NOMO-1 treated with dmso at 0.1 percent for 144 hours (cell line): ENCODE measurements around the gene PCSK6.

Source experiments
- DNase-seq: peaks from one replicate; lab custom pipeline; 2025; ENCODE audit not compliant: unreplicated experiment; lab: John Stamatoyannopoulos, UW

PCSK6 gene

GRCh38 chr15:101332061-101332467 lies 157.4 kb downstream of the PCSK6 start:
- DNase-seq, result no peak

GRCh38 chr15:101329867-101330380 lies 159.6 kb downstream of the PCSK6 start:
- DNase-seq, result no peak

GRCh38 chr15:101329309-101329863 lies 160.1 kb downstream of the PCSK6 start:
- no peak for DNase-seq

- DNase-seq, result no peak
Observed at GRCh38 chr15:101328001-101328400, 161.5 kb downstream of the PCSK6 start.

GRCh38 chr15:101327147-101327740 lies 162.3 kb downstream of the PCSK6 start:
- DNase-seq, result no peak

- no peak for DNase-seq
Observed at GRCh38 chr15:101326462-101327146, 162.9 kb downstream of the PCSK6 start.

GRCh38 chr15:101326026-101326315 lies 163.5 kb downstream of the PCSK6 start:
- no peak for DNase-seq

GRCh38 chr15:101325263-101326025 lies 164.1 kb downstream of the PCSK6 start:
- DNase-seq, result no peak

GRCh38 chr15:101324524-101325177 lies 164.9 kb downstream of the PCSK6 start:
- DNase-seq, result no peak

GRCh38 chr15:101323793-101324523 lies 165.5 kb downstream of the PCSK6 start:
- no peak for DNase-seq

- DNase-seq, result no peak
Observed at GRCh38 chr15:101322854-101323477, 166.5 kb downstream of the PCSK6 start.

GRCh38 chr15:101322016-101322695 lies 167.4 kb downstream of the PCSK6 start:
- no peak for DNase-seq

GRCh38 chr15:101320501-101321052 lies 168.9 kb downstream of the PCSK6 start:
- peak; percentile 91 for DNase-seq

GRCh38 chr15:101318839-101319238 lies 170.7 kb downstream of the PCSK6 start:
- DNase-seq, result no peak

GRCh38 chr15:101318147-101318819 lies 171.2 kb downstream of the PCSK6 start:
- DNase-seq, result no peak

- DNase-seq, result no peak
Observed at GRCh38 chr15:101317336-101317872, 172.1 kb downstream of the PCSK6 start.

GRCh38 chr15:101316529-101316928 lies 173.0 kb downstream of the PCSK6 start:
- DNase-seq, result no peak

- no peak for DNase-seq
Observed at GRCh38 chr15:101315736-101316135, 173.8 kb downstream of the PCSK6 start.
